ENCODE data around the gene NXPE3.

NXPE3 gene

GRCh38 chr3:101813817-101814440, 34.9 kb downstream of the NXPE3 start:
- Histone ChIP-seq H4K20me1 (ENCODE audit: control insufficient read depth, insufficient read depth, low read depth, low read length) (no peaks in the 10 kb centered on the region), H3K27me3 (ENCODE audit: control insufficient read depth, low read length) (no peaks in the 10 kb centered on the region), H3K27ac (ENCODE audit: low read depth, low read length) (no peak overlapping the region; the same call in 1 of the 2 replicates), H3K4me2 (ENCODE audit: low read length) (peak overlapping the region; percentile 10), H3K9me3 (ENCODE audit: control insufficient read depth, insufficient read depth, low read length) (no peaks in the 10 kb centered on the region), H3K9me2 (replicated peaks; ENCODE audit: control insufficient read depth, low read length) (no peaks in the 10 kb centered on the region), H3K36me3 (ENCODE audit: control insufficient read depth, low read length) (peaks cover 15% of the 10 kb centered on the region), H3K79me2 (ENCODE audit: control insufficient read depth, low read length) (peaks cover 5% of the 10 kb centered on the region), H3F3A (ENCODE audit: control insufficient read depth, insufficient read depth) (peaks cover 9% of the 10 kb centered on the region; the same call in 1 of the 2 replicates), H3K4me3 (ENCODE audit: low read length) (no peak overlapping the region), H3K4me1 (ENCODE audit: control insufficient read depth, low read length) (peaks cover 64% of the 10 kb centered on the region)
- peak; percentile 64 for TF ChIP-seq CTCF (IDR thresholded peaks at IDR 0.05; ENCODE audit: low read depth, low read length, poor library complexity, severe bottlenecking)
- TF ChIP-seq EZH2phosphoT487 (IDR thresholded peaks at IDR 0.05; ENCODE audit: borderline replicate concordance, low read length) = no peak

- no peak overlapping the region for H3K4me3 ChIP-seq (ENCODE audit: low read length)
Observed at GRCh38 chr3:101814835-101815234, 35.8 kb downstream of the NXPE3 start.

GRCh38 chr3:101816215-101817149, 37.5 kb downstream of the NXPE3 start:
- Histone ChIP-seq H3K4me3 (ENCODE audit: low read length) (no peak overlapping the region; the same call in 1 of the 2 replicates), H3K27me3 (ENCODE audit: control insufficient read depth, low read length) (no peaks in the 10 kb centered on the region), H3K9me3 (ENCODE audit: control insufficient read depth, insufficient read depth, low read length) (no peaks in the 10 kb centered on the region), H3K9me2 (replicated peaks; ENCODE audit: control insufficient read depth, low read length) (no peaks in the 10 kb centered on the region), H3K79me2 (ENCODE audit: control insufficient read depth, low read length) (peaks cover 5% of the 10 kb centered on the region), H3K4me1 (ENCODE audit: control insufficient read depth, low read length) (peaks cover 59% of the 10 kb centered on the region), H3K4me2 (ENCODE audit: low read length) (no peak overlapping the region), H3K27ac (ENCODE audit: low read depth, low read length) (peak overlapping the region; percentile 83), H3K36me3 (ENCODE audit: control insufficient read depth, low read length) (peaks cover 34% of the 10 kb centered on the region), H4K20me1 (ENCODE audit: control insufficient read depth, insufficient read depth, low read depth, low read length) (no peaks in the 10 kb centered on the region), H3F3A (ENCODE audit: control insufficient read depth, insufficient read depth) (peaks cover 9% of the 10 kb centered on the region; the same call in 1 of the 2 replicates)
- no peak for TF ChIP-seq EZH2phosphoT487 (IDR thresholded peaks at IDR 0.05; ENCODE audit: borderline replicate concordance, low read length)
- TF ChIP-seq CTCF (IDR thresholded peaks at IDR 0.05; ENCODE audit: low read depth, low read length, poor library complexity, severe bottlenecking) = no peak

More at GRCh38 chr3:101814835-101815234, 35.8 kb downstream of the NXPE3 start:
- Histone ChIP-seq H3K4me1 (ENCODE audit: control insufficient read depth, low read length) (peaks cover 64% of the 10 kb centered on the region), H3K9me3 (ENCODE audit: control insufficient read depth, insufficient read depth, low read length) (no peaks in the 10 kb centered on the region), H3K79me2 (ENCODE audit: control insufficient read depth, low read length) (peaks cover 5% of the 10 kb centered on the region), H3K4me2 (ENCODE audit: low read length) (no peak overlapping the region), H3K36me3 (ENCODE audit: control insufficient read depth, low read length) (peaks cover 23% of the 10 kb centered on the region), H3K9me2 (replicated peaks; ENCODE audit: control insufficient read depth, low read length) (no peaks in the 10 kb centered on the region), H3K27me3 (ENCODE audit: control insufficient read depth, low read length) (no peaks in the 10 kb centered on the region), H3K27ac (ENCODE audit: low read depth, low read length) (no peak overlapping the region), H3F3A (ENCODE audit: control insufficient read depth, insufficient read depth) (peaks cover 9% of the 10 kb centered on the region; the same call in 1 of the 2 replicates), H4K20me1 (ENCODE audit: control insufficient read depth, insufficient read depth, low read depth, low read length) (no peaks in the 10 kb centered on the region)
- TF ChIP-seq CTCF (IDR thresholded peaks at IDR 0.05; ENCODE audit: low read depth, low read length, poor library complexity, severe bottlenecking) (no peak), EZH2phosphoT487 (IDR thresholded peaks at IDR 0.05; ENCODE audit: borderline replicate concordance, low read length) (no peak)
